Measurements from ENCODE around the gene PRKCE. TPM values are rescaled to one million over a fixed set of nuclear protein-coding genes. Genes with fewer than 3 reads are reported as not detected.
A peak's percentile ranks its signal among the peaks of the same experiment; 100 is the strongest.

The PRKCE gene
- total RNA-seq, 2 donors from 2014 or later: 5.8 to 18.1 TPM

- Histone ChIP-seq H3K4me3 (no peak overlapping the region), H3K36me3 (no peaks in the 10 kb centered on the region), H3K4me1 (ENCODE audit: control insufficient read depth in 1 of 2, low read depth in 2 of 2) (peaks cover 0 to 5% of the 10 kb centered on the region in 2 donors), H3K27me3 (replicated peaks; ENCODE audit: insufficient read depth) (no peaks in the 10 kb centered on the region), H3K9me3 (no peaks in the 10 kb centered on the region), H3K27ac (no peak overlapping the region)
- DNase-seq (ENCODE audit: low spot score): no peak
- TF ChIP-seq CTCF (IDR thresholded peaks at IDR 0.05): no peak
- peak; percentile 76 for ATAC-seq (ENCODE audit: insufficient number of reproducible peaks, low FRiP score, low read depth)
Measured at GRCh38 chr2:46082531-46083485, 431.3 kb downstream of the PRKCE start.

GRCh38 chr2:46086578-46087070, 435.1 kb downstream of the PRKCE start:
- ATAC-seq (ENCODE audit: insufficient number of reproducible peaks, low FRiP score, low read depth) (no peak), DNase-seq (ENCODE audit: low spot score) (no peak)
- Histone ChIP-seq H3K4me1 (ENCODE audit: control insufficient read depth in 1 of 2, low read depth in 2 of 2) (peaks cover 0 to 5% of the 10 kb centered on the region in 2 donors), H3K9me3 (no peaks in the 10 kb centered on the region), H3K36me3 (no peaks in the 10 kb centered on the region), H3K27ac (no peak overlapping the region), H3K4me3 (no peak overlapping the region), H3K27me3 (replicated peaks; ENCODE audit: insufficient read depth) (no peaks in the 10 kb centered on the region)
- TF ChIP-seq CTCF (IDR thresholded peaks at IDR 0.05): no peak

GRCh38 chr2:46087492-46087891, 436.0 kb downstream of the PRKCE start:
- Histone ChIP-seq H3K4me1 (ENCODE audit: control insufficient read depth in 1 of 2, low read depth in 2 of 2) (peaks cover 0 to 5% of the 10 kb centered on the region in 2 donors), H3K27me3 (replicated peaks; ENCODE audit: insufficient read depth) (no peaks in the 10 kb centered on the region), H3K9me3 (no peaks in the 10 kb centered on the region), H3K27ac (no peak overlapping the region), H3K4me3 (no peak overlapping the region), H3K36me3 (no peaks in the 10 kb centered on the region)
- DNase-seq (ENCODE audit: low spot score) (no peak), ATAC-seq (ENCODE audit: insufficient number of reproducible peaks, low FRiP score, low read depth) (no peak)
- no peak for TF ChIP-seq CTCF (IDR thresholded peaks at IDR 0.05)

GRCh38 chr2:46091004-46091403, 439.5 kb downstream of the PRKCE start:
- Histone ChIP-seq H3K27ac (no peak overlapping the region), H3K4me1 (ENCODE audit: control insufficient read depth in 1 of 2, low read depth in 2 of 2) (peaks cover 0 to 11% of the 10 kb centered on the region in 2 donors), H3K36me3 (no peaks in the 10 kb centered on the region)

More at GRCh38 chr2:46091004-46091403, 439.5 kb downstream of the PRKCE start:
- ATAC-seq (ENCODE audit: insufficient number of reproducible peaks, low FRiP score, low read depth) (no peak), DNase-seq (ENCODE audit: low spot score) (no peak)
- no peak for TF ChIP-seq CTCF (IDR thresholded peaks at IDR 0.05)
- Histone ChIP-seq H3K27me3 (replicated peaks; ENCODE audit: insufficient read depth) (no peaks in the 10 kb centered on the region), H3K4me3 (no peak overlapping the region), H3K9me3 (no peaks in the 10 kb centered on the region)
